Measurements from ENCODE around the gene GCN1. TPM values are rescaled to one million over a fixed set of nuclear protein-coding genes. Genes with fewer than 3 reads are reported as not detected.
A peak's percentile ranks its signal among the peaks of the same experiment; 100 is the strongest.
"Not testable (repeated sequence)": the region's sequence is repeated elsewhere in the genome, so short reads cannot be mapped to it uniquely, and the experiment has no call there.

Gene GCN1
- total RNA-seq, 4 donors from 2014 or later, result 37.8 to 115 (median 50.8) TPM

GRCh38 chr12:120200364-120200800 is 5.9 kb upstream of the GCN1 start:
- no peak for TF ChIP-seq POLR2A (IDR thresholded peaks at IDR 0.05)
- no peak for TF ChIP-seq CTCF (IDR thresholded peaks at IDR 0.05)
- peak overlapping the region; percentile 92 for H3K4me3 ChIP-seq (ENCODE audit: low read depth, poor library complexity, severe bottlenecking)
- intact Hi-C loops (cut with DNase I; ENCODE audit: low total_unique reads), result no loop called here
- 2 to 3% methylated on average over 16 of the region's 16 CpGs for WGBS, 2 donors
- DNase-seq (ENCODE audit: low spot score in 2 of 2), result no peak

- peak overlapping the region; percentile 92 for H3K4me3 ChIP-seq (ENCODE audit: low read depth, poor library complexity, severe bottlenecking)
- intact Hi-C loops (cut with DNase I; ENCODE audit: low total_unique reads), result no loop called here
- DNase-seq (ENCODE audit: low spot score in 2 of 2), result peak in 1 of 2 donors; percentile 62
- TF ChIP-seq CTCF (IDR thresholded peaks at IDR 0.05) (no peak), POLR2A (IDR thresholded peaks at IDR 0.05) (no peak)
- 15 to 17% methylated on average over 12 of the region's 12 CpGs for WGBS, 2 donors
Measured at GRCh38 chr12:120199595-120200306, 5.2 kb upstream of the GCN1 start.

- intact Hi-C loops (cut with DNase I; ENCODE audit: low total_unique reads), result no loop called here
- H3K4me3 ChIP-seq (ENCODE audit: low read depth, poor library complexity, severe bottlenecking), result no peak overlapping the region
- 58 to 77% methylated on average over 7 of the region's 7 CpGs for WGBS, 2 donors
- TF ChIP-seq POLR2A (IDR thresholded peaks at IDR 0.05) (no peak), CTCF (IDR thresholded peaks at IDR 0.05) (no peak)
- DNase-seq (ENCODE audit: low spot score in 2 of 2), result no peak
Measured at GRCh38 chr12:120199025-120199424, 4.5 kb upstream of the GCN1 start.

- H3K4me3 ChIP-seq (ENCODE audit: low read depth, poor library complexity, severe bottlenecking), result no peak overlapping the region
- DNase-seq (ENCODE audit: low spot score in 2 of 2), result no peak
- TF ChIP-seq CTCF (IDR thresholded peaks at IDR 0.05), result no peak
- TF ChIP-seq POLR2A (IDR thresholded peaks at IDR 0.05), result no peak
- WGBS, 2 donors, result 70% methylated on average over 4 of the region's 4 CpGs
- intact Hi-C loops (cut with DNase I; ENCODE audit: low total_unique reads), result no loop called here
Measured at GRCh38 chr12:120197542-120197887, 3.0 kb upstream of the GCN1 start.

GRCh38 chr12:120196817-120197541 is 2.5 kb upstream of the GCN1 start:
- intact Hi-C loops (cut with DNase I; ENCODE audit: low total_unique reads); DNase-seq (ENCODE audit: low spot score in 2 of 2); H3K4me3 ChIP-seq (ENCODE audit: low read depth, poor library complexity, severe bottlenecking): not testable (repeated sequence)
- WGBS, 2 donors, result 69 to 77% methylated on average over 7 of the region's 7 CpGs

GRCh38 chr12:120196363-120196762 is 1.8 kb upstream of the GCN1 start:
- no peak overlapping the region for H3K4me3 ChIP-seq (ENCODE audit: low read depth, poor library complexity, severe bottlenecking)
- intact Hi-C loops (cut with DNase I; ENCODE audit: low total_unique reads), result no loop called here
- no peak for TF ChIP-seq POLR2A (IDR thresholded peaks at IDR 0.05)
- TF ChIP-seq CTCF (IDR thresholded peaks at IDR 0.05), result no peak
- no peak for DNase-seq (ENCODE audit: low spot score in 2 of 2)
- 58 to 84% methylated on average over 1 of the region's 1 CpG for WGBS, 2 donors
